GM19463 (cell line): ENCODE data around the gene SLC22A14.
"Not testable (repeated sequence)": the region's sequence is repeated elsewhere in the genome, so short reads cannot be mapped to it uniquely, and the experiment has no call there.

ENCODE experiments used
- ATAC-seq: cut with Tn5 transposase; IDR thresholded peaks from one replicate; pipeline ENCODE4 v1.9.1; 2021; ENCODE audit warnings: mild to moderate bottlenecking, moderate library complexity; ENCODE audit not compliant: unreplicated experiment

SLC22A14 gene

DNA sequence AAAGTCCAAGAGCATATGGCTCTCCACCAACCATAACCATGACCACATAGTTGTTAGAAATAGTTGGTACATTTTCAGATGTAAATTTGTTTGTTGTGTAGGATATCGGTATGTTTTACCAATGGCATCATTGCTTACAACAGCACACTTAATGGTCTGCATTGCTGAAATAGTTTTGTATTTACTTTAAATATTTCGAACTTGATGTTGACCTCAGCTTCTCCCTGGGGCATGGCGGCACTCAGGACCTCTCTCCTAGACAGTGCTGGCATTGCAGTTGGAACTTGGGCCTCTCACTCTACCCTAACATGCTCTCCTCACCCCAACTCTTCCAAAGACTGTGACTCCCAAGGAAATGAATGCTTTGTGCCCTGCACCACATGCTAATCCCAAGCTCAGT is 11.5 kb upstream of the SLC22A14 start:
- ATAC-seq: no peak

DNA sequence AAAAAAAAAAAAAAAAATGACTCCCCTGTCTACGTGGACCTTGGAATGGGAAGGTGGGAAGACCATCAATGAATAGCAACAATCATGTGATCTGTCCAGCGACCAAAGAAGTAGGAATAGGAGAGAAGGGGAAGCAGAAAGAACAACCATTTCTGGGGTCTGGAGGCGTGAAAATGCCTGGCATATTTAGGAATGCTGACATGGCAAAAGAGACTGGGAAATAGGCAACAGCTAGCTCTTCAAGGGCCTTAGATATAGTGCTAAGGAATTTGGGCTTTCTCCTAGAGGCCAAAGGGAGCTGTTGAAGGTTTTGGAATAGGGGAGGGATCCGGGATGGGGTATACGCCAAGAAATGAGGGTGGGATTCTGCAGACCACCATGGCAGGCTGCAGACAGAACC is 10.5 kb upstream of the SLC22A14 start:
- no peak for ATAC-seq

DNA sequence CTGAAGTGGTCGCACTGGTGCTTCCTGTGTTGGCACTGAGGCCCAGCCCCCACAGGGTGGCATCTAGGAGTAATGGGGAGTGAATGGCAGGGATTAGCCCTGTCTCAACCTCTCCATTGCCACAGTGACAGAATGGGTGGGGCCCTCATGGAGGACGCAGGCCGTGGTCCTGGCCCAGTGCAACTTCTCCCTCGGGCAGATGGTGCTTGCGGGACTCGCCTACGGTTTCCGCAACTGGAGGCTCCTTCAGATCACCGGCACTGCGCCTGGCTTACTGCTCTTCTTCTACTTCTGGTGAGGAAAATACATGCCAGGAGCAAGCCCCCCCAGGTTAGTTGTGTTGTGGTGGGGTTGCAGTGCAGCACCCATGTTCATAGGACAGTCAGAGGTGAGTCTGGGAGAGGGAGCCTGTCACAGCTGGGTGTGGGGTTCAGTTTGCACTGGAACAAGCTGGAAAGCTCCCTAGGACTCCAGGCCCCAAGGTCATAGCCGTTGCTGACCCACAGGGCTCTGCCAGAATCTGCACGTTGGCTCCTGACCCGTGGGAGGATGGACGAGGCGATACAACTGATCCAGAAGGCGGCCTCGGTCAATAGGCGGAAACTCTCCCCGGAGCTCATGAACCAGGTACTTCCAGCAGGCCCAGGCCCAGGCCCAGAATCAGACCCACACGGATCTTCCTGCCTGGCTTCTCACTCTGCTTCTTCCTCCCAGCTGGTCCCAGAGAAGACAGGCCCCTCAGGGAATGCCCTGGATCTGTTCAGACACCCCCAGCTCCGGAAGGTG is 7.0 kb upstream of the SLC22A14 start:
- no peak for ATAC-seq

DNA sequence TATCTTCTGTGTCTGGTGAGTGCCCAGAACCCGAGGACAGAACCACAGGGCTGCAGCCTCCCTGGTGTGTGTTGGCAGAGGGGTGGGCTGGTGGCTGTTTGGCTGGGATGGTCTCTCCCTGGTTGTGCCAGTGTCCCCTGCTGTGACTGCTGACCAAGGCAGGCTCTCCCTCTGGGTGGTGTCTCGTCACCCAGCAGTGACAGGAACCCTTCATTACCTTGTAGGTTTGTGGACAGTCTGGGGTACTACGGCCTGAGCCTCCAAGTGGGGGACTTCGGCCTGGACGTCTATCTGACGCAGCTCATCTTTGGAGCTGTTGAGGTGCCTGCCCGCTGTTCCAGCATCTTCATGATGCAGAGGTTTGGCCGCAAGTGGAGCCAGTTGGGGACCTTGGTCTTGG is 6.4 kb upstream of the SLC22A14 start:
- no peak for ATAC-seq

DNA sequence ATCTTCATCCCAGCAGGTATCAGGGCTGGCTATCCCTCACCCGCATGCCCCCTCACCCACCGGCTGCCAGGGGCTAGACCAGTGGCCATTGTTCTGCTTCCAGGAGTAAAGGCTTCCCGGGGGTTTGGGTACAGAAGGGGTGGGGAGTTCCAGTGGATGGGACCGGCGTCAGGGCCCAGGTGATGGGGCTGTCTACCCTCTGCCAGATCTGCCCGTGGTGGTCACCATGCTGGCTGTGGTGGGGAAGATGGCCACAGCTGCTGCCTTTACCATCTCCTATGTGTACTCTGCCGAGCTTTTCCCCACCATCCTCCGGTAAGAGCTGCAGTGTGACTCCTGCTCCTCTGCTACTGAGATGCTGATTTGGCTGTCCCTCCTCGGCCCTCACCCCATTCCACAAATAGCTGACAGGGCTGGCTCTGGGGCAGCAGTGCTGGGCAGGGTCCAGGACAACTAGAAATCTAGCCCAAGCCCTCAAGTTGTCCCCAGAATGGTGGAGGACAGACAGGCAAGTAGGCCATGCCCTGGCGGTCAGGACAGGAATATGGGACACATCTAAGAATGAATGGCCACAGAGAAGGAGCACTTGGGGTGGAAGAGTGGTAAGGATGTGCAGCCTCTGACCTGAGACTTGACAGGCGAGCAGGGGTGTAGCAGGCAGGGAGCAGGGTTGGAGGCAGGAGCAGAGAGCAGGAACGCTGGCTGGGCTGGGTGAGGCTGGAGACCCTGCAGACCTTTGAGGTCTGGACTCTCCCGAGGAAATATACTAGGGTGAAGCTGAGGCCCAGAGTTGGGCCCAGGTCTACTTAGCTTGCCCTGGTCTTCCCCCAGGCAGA is 5.8 kb upstream of the SLC22A14 start:
- no peak for ATAC-seq

DNA sequence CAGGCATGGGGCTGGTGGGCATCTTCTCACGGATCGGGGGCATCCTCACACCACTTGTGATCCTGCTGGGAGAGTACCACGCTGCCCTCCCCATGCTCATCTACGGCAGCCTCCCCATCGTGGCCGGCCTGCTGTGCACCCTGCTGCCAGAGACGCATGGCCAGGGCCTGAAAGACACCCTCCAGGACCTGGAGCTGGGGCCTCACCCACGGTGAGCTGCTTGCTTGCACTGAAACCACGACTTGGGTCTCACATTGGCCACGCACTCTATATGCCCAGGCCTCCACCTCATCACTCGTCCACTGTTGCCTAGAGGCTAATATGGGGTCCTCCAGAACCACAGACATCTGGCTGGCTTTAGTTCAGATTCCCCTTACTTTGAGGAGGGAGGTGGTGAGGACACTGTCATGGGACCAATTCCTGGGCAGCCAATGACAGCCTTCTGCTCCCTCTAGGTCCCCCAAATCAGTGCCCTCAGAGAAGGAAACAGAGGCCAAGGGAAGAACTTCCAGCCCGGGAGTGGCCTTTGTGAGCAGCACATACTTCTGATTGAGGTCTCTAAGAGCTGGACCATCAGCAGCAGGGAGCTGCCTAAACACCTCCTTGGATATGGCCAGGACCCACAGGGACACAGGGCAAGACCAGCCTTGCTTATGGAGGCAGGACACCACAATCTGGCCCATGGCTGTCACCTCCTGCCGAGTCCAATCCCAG is 5.0 kb upstream of the SLC22A14 start:
- no peak for ATAC-seq

DNA sequence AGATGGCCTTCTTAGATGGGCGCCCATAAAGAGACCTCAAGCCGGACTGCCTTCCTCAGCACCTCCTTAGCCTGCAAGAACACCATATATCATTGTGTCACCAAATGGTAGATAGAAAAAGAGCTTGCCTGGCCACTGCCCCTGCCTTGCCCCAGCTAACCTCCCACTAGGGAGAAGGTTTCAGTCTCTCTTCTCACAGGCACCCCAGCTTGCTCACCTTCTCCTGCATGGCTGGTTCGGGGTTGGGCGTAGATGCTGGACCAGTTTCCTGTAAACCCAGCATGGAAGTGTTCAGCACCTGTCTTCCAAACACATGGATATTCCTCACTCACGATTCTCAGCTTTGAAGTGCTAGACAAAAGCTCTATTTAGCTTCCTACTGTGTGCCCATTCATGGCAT is 3.3 kb upstream of the SLC22A14 start:
- no peak for ATAC-seq

DNA sequence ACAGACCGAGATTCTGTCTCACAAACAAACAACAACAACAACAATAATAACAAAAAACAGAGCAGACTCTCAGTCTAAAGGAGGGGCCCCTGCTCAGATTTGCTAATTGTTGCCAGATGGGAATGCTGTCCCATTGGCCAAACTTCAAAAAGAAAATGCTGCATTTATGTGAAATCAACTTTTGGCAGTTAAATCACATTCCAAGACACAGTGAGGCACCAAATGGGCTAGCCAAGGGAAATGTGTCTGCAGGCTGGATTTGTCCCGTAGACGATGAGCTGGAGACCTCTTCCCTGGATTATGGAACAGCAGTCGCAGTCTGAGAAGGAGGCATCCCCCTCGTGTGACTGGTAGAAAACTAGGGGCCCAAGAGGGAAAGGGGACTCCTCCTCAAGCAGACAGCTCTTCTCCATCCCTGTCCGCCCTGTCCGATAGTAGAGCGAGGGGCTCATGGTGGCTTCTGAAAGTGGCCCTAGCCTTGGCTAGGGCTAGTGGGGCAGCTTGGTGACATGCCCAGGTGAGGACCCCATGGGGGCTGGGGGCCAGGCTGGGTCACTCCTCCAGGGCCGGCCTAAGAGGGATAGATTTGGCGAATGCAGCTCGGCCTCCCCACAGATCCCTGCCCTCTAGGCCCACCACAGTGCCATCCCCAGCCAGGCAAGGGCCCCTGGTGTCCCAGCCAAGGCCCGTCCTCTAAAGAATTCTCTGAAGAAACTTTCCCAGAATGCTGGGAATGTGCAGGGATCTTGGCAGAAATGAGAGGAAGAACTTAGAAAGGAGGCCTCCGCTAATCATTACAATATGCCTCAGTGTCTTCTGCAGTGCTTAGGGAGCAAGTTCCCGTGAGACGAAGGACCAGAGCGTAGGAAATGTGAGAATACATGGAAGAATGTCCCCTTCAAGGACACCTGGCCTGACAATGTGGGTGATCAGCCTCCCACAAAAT is 2.0 kb downstream of the SLC22A14 start:
- no peak for ATAC-seq

DNA sequence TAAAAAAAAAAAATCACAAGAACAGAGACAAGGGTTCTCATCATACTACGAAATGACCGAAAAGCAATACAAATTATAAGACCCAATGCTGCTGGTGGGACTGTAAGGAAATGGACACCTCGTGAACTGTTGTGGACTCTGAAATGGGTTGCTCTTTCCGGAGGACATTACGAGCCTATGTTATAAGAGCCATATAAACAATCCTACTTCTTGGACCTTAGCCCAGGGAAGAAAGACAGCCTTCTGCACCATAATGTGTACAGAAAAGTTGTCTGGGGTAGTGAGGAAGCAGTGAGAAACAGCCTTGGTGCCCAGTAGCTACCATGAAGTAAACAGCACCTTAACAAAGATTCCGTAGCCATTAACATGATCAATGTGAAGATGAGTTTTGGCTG is 2.7 kb downstream of the SLC22A14 start:
- ATAC-seq: no peak

DNA sequence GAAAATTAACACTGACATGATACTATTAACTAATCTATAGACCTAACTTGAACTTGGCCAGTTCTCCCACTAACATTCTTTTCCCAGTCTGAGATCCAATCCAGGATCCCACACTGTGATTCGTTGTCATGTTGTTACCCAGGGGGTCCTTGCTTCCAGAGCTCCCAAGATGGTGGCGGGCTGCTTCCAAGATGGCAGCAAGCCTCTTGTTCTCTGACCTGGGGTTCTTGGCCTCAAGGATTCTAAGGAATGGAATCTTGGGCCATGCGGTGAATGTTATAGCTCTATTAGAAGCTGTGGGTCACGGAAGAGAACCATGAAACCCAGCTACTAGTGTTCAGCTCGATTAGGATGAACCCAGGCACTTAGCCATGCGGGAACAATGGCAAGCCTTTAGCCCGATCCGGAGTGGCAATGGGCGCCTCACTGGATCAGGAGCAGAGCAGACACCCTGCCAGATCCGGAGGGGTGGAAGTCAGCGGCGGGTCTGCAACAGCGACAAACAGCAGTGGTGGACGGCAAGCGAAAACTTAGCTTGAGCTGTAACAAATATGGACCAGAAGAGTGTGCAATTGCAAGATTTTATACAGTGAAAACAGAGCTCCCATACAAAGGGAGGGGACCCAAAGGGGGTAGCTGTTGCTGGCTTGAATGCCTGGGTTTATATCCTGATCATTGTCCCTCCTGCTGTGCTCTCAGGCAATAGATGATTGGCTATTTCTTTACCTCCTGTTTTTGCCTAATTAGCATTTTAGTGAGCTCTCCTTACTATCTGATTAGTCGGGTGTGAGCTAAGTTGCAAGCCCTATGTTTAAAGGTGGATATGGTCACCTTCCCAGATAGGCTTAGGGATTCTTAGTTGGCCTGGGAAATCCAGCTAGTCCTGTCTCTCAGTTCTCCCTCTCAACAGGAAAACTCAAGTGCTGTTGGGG is 7.5 kb downstream of the SLC22A14 start:
- not testable (repeated sequence) for ATAC-seq

DNA sequence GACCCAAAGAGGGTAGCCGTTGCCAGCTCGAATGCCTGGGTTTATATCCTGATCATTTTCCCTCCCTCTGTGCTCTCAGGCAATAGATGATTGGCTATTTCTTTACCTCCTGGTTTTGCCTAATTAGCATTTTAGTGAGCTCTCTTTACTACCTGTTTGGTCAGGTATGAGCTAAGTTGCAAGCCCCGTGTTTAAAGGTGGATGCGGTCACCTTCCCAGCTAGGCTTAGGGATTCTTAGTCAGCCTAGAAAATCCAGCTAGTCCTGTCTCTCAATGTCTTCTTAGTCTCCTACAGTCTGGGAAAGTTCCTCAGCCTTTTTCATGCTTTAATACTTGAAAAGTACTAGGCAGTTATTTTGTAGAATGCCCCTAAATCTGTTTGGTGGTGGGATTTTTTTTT is 15.0 kb downstream of the SLC22A14 start:
- ATAC-seq: not testable (repeated sequence)

DNA sequence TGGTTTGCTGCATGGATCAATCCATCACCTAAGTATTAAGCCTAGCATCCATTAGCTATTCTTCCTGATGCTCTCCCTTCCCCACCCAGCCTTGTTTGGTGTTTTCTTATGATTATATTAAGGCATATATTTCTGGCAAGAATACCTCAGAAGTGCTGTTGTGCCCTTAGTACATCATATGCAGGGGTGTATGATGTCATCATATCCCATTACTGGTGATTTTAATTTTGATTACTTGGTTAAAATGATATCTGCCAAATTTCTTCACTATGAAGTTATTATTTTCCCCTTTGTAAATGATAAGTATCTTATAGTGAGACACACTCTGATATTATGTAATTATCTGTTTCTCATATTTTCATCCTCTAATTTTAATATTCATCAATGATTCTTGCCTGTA is 15.4 kb downstream of the SLC22A14 start:
- ATAC-seq: no peak

DNA sequence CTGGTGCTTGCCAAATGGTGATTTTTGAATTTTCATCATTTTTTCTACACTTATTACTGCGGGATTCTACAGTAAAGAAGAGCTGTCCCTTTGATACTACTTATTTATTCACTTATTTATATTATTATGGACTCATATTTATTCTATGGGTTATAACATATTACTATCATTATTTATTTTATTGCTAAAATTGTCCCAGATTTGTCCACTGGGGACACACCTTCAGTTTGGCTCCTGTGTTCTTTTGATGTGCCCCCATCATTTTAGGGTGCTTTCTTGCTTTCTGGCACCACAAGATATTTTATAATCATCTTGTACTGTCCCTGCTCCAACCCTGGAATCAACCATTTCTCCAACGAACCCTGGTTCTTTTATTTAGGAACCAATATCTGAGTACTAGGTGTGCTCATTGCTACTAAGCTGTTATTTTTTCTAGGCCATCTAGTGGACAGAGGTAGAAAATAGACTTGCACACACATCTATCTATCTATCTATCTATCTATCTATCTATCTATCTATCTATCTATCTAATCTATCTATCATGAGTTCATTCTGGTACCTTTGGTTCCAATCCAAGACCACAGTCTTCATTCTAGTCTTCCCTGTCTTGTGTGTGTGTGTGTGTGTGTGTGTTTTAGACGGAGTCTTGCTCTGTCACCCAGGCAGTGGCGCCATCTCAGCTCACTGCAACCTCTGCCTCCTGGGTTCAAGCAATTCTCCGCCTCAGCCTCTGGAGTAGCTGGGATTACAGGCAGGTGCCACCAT is 16.0 kb downstream of the SLC22A14 start:
- ATAC-seq: no peak

DNA sequence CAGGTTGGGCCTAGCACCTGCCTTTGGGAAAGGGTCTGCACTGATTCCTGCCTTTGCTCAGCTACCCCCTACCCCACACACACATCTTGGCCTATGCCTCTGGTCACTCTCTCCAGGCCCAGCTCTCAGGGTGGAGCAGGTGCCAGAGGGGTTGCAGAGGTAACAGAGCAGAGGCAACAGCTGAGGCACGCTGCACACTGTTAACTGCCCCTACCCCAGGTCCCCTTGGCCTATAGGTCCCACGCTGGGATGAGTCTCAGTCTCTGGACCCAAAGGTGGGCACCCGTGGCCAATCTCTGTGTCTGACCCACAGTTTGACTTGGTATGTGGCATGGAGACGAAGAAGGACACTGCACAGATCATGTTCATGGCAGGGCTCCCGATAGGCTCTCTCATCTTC is 24.8 kb downstream of the SLC22A14 start:
- ATAC-seq: no peak

DNA sequence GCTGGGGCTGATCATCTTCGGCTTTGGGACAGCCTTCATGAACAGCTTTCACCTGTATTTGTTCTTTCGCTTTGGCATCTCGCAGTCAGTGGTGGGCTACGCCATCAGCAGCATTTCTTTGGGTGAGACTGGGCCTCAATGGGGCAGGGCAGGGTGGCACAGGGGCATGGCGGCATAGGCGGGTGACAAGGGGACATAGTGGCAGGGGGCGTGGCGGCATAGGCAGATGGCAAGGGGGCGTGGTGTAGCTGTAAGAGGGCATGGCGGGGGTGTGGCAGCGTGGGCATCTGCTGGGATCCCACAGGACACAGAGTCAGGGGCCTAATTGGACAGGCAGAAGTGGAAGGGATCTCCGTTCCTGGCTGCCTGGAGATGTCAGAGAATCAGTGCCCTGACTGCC is 25.5 kb downstream of the SLC22A14 start:
- ATAC-seq: no peak

DNA sequence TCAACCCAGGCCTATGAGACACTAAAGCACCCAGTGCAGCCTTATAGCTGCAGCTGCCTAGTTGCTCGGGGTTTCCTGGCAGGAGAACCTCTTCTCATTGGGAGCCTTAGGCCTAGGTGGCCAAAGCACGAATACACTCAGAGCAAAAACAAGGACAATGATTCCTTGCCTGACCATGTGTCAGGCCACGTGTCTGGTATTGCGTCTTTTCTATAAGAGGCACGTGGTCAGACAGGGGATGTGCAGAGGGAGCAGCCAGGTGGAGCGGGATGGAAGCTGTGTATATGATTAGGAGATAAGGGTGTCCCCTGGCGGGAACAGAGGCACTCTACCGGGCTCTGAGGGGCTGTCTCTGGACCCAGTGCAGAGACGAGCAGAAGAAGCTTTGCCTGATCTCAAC is 26.4 kb downstream of the SLC22A14 start:
- ATAC-seq: no peak

DNA sequence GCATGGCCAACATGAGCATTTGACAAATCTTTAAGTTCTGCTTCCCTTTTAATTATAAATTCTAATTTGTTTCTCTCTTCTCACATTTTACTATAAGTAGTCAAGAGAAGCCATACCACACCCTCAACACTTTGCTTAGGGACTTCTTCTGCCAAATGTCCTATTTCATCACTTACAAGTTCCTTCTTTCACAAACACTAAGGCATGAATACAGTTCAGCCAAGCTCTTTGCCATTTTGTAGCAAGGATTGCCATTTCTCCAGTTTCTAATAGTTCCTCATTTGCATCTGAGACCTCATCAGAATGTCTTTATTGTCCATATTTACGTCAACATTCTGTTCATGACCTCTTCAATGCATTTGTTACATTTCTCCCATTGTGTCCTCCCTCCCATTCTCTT is 29.4 kb downstream of the SLC22A14 start:
- no peak for ATAC-seq

DNA sequence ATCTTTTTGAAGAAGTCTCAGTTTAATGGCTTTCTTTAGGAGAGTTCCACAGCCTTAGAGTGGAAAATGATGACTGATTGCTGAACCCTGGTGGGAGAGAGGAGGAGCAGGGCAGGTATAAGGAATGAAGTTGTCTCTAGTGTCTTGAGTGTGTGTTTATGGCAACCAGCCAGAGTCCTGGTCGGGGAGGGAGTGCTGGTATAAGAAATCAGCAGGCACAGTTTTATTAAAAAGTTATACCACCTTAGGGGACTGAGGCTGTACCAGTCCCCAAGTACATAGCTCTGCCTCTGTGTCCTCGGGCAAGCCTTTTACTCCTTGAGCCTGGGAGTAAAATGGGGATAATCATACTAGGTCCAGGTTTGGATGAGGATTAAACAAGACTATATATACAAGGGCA is 29.8 kb downstream of the SLC22A14 start:
- ATAC-seq: no peak

DNA sequence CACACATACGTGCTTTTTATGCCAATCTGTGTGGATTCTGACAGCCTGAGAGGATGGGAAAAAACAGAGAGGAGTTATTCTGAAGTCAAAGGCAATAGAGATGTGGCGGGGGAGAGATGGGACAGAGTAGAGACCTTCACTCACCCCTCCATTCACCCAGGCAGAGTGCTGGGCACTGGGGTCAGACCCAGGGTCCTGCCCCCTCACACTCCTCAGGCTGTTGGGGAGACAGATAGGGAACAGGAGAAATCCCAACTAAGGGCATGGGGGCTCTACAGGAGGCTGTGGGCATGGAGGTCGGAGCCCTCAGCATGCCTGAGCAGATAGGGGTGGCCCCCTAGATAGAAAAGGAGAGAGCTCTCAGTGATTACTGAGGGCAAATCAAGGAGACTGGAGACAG is 30.3 kb downstream of the SLC22A14 start:
- no peak for ATAC-seq
